Activated T-helper 1 cell treated with Interleukin-2 at 50 U/mL for 16 hours (primary cell): ENCODE results near the gene HOTAIR.

Experiments used
- DNase-seq: peaks from one replicate; pipeline ENCODE4 v3.0.0-alpha.2; 2020; ENCODE audit warnings: low read depth

The HOTAIR gene

DNA sequence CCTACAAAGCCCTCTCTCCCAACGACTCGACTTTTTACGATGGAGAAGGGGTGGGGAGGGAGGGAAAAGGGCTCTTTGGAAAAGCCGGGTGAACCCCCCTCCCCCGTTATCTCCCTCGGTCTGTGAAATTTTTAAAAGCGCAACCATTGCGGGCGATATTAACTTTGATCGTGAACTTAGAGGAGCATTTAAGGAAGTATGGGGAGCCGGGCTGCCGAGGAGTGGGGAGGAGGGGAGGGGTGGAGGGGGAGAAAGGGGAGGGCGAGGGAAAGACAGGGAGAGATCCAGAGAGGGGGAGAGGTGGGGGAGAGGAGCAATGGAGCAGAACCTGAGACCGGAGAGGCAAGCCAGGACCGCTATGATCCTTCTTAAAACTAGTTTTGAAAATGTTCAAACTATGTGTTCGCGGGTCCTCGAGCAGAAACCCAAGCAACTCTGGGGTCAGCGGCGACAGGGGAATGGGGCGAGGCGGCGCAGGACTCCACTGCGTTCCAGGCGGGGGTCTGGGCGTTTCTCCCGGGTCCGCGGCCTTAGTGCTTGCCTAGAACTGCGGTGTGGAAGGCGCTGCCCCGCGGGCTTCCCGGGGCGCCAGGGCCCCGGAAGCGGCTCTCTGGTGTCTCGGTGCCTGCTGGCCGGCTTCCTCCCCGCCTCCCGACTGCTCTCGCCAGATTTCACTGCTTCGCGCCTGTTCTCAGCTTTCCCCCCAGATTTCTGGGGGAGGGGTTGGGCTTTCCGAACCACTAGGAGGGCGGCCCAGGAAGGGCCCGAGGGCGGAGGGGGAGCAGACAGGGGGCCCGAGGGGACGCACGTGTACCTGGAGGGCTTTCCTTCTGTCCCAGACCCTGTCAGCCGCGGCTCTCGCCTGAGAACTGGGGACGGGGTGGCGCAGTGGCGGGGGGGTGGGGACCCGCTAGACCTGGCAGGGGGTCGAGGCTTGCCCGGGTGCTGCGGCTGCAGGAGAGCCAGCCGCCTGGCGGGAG, at the start of gene HOTAIR:
Gene HOTAIR (minus strand): TSS at position 871 of the 980 bp plus-strand sequence.
- DNase-seq: no peak

DNA sequence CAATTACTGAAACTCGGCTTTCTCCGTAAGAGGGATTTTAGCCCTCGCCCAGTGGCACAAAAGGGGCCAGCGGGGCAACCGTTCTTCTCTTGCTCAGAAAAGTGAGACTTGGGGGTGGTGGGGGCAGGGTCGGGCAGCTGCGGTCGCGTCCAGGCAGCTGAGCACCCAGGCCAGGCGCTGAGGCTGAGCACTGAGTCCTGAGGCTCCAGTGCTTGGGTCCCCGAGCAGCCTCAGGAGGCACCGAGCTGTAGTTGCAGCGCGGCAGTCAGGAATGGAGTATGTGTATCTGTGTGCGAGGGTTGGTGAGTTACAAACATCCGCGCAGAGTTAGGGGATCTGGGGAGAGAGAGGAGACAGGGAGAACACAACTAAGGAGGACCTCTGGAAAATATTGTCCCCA, 49.4 kb upstream of the HOTAIR start:
- no peak for DNase-seq

DNA sequence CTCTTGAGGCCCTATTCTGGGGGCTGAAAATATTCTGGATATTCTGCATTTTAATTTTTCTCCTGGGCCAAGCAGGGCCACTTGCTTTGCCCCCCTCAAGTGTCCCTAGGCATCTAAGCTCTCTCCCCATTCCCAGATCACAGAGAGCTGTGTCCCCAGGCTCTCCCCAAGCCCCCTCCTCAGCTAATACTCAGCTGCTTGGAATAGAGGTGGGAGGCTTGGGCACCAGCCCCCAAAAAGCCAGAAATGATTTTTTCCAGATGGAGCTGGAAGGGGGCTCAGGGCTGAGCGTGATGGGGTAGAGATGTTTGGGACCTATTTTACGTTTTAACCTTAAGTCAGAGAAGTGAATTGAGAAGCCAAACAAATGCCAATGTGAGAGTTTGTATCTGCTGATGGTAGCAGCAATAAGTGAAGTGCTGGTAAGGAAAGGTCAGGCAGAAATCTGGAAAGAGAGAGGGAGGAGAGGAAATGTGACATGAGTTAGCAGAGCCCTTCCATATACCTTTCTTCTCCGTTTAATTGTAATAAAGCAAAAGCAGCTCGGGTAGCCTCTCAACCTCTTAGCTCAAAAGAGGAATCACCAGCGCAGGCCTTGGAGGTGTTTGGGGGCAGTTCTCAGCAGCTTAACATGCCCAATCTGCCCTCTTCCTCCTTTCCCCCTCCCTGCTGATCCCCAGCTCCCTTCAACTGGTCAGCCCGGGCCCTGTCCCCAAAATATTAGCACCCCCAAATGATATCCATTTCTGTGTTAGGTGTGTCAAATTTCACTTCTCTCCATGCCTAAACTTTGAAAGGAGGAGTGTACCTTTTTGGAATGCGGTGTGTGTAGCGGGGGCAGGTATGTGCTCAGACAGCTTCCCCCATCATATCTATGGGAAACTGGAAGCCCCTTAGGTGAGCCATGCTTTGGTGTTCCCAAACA, 48.5 kb upstream of the HOTAIR start:
- no peak for DNase-seq

DNA sequence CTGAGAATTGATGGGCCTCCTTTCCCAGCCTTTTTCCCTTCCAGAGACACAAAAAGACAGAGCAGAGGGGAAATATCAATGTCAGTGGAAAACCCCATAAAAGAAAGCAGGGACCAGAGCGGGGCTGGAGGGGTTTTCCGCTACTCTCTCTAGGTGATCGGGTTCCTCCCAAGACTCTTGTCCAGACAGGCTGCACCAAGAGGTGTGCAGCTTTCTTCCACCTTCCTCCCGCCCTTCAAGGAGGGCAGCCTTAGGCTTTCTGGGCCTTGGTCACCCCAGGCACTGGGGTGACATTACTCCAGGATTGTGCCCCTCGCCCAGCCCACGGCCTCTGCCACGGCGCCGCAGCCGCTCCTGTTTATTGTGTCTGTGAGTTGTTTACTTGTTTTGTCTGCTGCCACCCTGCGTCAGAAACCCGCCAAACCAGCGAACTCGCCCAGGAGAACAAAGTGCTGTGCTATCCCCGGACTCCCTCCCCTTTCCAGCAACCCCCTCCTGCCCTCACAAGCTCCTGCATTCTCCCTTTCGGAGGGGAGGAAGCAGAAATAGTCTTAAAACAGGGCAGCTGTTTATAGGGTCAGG, 46.8 kb upstream of the HOTAIR start:
- no peak for DNase-seq

DNA sequence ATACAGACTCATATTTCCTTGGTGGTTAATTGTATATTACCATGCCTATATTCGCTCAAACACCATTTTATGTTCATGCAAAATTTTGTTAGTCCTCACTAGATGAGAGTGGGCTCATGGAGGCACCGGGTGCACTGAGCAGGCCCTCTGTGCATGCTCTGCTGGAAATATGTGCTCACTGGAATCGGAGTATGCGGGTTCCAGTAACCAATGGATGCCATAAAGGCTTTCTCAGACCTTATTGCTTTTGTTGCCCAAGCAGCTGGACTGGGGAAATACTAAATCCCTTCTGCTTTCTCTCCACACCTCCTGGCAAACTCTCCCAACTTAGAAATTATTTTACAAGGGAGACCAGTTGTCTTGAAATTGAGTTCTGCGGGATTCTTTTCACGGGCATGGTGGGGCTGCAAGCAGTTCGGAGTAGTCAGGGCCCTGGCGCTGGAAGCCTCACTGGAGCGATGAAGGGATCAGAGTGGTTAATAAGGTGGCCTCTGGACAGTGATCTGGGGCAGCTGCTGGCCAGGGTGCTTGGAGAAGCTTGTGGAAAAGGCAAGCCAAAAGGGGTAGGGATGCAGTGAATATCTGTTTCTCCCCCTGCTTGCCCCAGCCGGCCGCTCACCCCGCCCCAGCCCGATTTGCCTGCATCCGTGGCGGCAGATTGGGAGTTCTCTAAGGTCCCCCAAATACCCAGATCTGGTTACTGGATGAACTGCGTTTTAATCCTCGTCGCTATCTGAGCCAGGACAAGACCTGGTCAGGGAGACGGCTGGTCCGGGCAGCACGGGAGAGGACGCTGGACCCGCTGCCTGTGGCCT, 46.0 kb upstream of the HOTAIR start:
- no peak for DNase-seq

DNA sequence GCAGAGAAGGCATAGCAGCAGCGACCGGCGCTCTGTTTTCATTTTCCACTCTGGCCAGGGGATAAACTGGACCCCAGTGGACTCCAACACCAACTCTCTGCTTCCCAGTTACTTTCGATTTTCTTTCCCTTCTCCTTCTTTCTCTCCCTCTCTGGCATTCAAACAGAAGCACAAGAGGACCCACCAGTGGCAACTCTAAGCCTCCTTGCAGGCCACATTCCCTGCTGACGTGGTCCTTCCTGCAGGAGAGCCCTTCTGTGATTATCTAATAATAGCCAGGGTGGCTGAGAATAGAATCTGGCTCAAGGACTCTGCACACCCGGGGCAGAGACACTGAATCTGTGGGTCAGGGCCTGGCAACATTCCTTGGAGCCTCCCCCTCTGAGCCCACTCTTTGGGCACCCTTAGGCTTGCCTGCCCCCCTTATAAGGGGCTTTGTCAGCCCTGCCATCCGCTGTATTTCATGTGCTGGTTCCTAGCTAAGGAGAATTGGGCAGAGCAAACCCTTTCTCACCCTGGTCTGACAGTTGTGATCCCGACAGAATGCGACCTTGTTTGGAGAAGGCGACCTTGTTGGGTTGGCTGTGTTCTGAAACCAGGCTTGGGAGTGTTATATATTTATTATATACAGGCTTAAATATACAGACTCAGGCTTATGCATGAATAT, 45.3 kb upstream of the HOTAIR start:
- DNase-seq: no peak

DNA sequence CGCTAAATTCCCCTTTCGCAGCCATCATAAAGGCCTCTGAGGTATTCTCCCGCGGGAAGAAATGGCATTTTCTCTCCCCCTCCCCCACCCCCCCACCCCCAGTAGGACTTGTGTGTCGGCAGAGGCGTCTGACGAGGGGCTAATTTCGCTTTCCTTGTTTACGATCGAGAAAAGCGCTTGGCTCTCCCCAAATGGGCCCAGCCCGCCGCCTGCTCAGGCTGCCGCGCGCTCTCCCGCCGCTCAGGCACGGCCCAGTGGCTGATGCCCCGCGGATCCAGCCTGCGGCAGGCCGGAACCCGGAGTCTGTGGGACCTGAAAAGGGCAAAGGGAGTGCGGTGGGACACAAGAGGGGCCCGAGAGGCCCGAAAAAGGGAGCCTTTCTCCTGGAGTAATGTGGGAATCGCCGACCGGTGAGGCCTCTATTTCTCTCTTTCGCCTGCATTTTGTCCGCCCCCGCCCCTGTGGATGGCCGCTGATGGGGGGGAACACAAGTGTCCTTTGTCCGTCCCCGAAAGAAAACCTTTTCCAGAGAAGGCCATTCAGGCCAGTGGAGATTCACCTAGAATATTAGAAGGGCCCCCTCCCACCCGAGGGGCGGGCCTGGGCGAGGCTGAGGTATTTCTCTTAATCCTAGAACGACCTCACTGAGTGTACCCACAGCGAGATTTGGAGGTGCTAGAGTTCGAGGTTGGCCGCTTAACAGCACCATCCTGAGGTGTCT, 44.5 kb upstream of the HOTAIR start:
- no peak for DNase-seq

DNA sequence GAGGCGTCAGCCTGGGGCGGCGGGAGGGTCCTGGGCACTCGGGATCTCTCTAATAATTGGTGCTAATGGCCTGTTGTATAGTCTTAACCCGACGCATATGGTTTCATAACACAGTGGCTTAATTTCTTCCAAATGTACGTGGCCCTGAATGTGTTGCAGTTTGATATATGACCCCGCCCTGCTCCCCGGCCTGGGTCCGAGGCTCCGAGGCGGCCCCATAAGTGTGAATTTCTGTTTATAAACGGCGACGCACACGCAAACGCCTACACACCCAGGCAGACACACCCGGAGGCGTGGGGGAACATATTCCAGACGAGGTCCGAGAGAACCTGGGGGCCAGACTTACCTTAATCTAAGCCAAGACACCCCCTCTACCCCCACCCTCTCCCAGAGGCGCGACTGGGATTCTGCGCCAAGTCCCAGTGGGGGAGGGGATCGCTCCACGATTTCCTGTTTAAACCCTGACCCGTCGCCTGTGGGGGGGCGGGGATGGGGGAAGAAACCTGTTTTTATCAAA, 43.8 kb upstream of the HOTAIR start:
- no peak for DNase-seq

DNA sequence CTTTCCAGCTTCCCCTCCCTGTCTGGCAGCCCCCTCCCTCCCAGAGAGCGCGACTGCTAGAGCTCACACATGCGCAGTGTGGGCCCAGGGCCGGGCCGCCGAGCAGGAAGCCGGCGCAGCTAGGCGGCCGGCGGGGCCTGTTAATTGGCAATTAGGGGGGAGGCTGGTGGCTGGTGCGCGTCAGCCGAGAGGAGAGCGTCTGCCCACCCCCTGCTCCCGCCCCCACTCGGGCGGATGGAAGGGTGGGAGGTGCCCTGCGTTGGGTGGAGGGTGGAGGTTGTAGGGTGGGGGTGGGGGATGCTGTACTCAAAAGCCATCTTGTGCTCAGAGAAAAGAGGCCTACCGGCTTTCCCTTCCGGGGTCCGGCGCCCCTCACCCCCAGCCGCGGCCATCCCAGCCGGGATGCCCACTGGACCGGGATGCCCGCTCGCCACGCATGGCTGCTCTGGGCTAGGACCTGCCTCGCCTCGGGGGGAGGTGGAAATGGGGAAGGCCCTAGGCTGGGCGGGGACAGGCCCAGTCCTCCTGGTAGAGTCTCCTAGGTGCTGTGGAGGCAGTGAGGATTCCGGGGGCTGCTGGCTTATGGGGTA, 43.2 kb upstream of the HOTAIR start:
- DNase-seq: peak; percentile 48

DNA sequence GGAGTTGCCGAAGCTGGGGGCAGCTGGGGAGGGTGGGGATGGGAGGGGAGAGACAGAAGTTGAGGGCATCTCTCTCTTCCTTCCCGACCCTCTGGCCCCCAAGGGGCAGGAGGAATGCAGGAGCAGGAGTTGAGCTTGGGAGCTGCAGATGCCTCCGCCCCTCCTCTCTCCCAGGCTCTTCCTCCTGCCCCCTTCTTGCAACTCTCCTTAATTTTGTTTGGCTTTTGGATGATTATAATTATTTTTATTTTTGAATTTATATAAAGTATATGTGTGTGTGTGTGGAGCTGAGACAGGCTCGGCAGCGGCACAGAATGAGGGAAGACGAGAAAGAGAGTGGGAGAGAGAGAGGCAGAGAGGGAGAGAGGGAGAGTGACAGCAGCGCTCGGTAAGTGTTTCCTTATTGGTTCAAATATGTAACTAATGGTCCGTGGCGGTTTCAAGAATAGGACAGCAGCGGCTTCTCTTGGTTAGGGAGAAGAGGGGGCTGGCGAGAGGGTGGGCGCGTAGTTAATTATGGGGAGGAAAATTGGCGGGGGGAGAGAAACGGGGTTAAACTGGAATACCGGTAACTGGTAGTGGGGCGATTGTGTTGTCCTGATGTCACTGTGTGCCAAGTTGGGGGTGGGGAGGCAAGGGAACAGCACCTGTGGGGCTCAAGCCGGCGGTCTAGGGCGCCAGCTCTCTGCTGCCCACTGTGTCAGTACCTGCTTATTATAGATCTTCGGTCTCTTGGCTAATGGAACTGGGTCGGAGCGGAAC, 42.5 kb upstream of the HOTAIR start:
- no peak for DNase-seq

DNA sequence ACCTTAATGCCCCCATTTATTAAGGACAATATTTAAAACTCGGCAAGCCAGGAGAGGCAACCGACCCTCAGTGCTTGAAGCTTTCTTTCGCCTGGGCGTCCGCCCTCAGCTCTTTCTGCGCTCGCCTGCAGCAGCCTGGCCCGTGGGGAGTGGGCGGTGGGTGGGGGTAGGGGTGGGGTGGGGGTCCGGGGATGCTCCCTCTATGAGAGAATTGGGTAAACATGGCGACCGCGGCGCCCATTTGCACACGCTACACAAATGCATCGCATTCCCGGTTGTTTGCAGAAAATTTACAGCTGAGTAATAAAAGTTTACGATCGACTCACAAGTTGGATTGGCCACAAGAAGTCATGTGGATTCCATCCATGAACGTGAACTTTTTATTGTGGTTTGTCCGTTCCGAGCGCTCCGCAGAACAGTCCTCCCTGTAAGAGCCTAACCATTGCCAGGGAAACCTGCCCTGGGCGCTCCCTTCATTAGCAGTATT, 41.8 kb upstream of the HOTAIR start:
- no peak for DNase-seq

DNA sequence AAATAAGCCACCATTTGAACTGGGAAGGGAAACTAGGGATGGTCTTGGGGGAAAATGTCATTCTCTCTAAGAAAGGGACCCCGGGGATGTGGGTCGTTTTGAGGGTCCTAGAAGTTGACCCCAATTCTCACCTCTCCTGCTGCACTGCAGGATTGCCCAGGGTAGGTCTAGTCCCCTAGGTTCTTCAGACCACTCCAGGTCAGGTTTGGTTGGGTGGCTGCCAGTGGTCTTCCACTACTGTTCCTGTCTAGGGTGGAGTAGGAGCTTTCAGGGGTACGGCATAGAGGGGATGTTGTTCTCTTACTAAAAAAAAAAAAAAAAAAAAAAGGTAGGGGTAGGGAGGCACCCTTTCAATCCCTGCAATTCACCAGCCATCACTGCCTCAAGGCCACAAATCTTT, 41.3 kb upstream of the HOTAIR start:
- DNase-seq: no peak

DNA sequence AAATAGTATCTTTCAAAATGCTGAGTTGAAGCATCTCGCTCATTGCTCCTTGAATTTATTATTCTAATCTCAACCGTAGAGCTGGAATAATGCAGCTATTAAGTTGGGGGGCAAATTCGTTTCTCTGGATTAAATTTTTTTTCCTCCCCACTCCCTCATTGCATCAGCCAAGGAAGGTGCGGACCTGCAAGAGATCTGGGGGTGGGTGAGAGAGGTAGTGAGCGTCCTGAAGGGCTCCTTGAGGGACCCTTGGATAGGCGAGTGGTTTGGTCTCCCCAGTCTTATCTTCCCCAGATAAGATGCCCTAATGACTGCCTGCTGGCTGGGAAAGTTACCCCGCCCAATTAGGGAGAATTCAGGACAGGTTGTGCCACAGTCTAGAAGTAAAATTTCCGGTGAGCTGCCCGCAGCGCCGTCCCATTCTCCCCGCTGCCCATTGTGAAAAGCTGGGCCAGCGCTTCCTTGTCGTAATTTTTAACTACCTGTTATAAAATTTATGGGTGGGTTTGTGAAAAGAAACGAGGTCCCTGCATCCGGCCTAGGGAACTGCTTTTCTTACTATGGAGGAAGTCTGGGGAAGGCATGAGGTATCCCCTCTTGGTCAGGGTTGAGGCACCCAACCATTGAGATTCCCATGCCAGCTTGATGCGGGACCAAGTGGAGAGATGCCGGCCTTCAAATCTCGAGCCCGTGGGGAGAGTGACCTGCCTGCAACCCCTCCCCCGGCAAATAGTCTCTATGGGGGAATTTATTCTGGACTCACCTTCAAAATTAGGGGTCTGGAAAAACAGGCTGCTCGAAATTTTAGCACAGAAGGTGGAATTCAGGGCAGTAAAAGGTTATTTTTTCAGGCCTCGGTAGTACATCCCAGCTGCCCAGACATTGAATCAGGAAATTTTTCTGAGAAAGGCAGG, 40.5 kb upstream of the HOTAIR start:
- DNase-seq: no peak

DNA sequence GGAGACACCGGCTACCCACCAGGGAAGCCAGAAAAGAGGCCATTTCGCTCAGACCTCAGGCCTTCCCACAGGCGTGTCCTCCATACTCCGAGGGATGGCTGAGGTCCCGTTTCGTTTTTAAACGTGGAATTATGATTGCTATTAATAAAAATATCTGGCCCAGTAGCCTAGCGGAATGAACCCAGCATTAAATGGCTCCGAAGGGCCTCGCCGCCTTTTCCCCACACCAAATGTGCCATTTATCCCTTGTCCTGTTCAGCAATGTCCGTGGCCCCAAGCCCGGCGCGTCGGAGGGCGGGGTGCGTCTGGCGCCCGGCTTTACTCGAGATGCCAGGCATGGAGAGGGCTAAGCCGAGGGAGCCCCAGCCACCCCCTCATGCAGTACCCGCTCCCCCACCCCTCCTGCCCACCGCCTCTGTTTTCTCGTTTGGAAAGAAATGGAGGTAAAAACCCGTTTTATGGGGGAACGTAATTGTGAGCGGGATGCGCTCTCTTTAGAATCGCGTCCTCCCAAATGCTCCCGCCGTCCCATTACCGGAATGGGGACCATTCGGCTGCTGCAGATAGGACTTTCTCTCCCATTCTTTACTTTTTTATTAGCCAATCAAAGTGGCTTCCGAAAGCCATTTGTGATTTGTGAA, 39.7 kb upstream of the HOTAIR start:
- DNase-seq: no peak

DNA sequence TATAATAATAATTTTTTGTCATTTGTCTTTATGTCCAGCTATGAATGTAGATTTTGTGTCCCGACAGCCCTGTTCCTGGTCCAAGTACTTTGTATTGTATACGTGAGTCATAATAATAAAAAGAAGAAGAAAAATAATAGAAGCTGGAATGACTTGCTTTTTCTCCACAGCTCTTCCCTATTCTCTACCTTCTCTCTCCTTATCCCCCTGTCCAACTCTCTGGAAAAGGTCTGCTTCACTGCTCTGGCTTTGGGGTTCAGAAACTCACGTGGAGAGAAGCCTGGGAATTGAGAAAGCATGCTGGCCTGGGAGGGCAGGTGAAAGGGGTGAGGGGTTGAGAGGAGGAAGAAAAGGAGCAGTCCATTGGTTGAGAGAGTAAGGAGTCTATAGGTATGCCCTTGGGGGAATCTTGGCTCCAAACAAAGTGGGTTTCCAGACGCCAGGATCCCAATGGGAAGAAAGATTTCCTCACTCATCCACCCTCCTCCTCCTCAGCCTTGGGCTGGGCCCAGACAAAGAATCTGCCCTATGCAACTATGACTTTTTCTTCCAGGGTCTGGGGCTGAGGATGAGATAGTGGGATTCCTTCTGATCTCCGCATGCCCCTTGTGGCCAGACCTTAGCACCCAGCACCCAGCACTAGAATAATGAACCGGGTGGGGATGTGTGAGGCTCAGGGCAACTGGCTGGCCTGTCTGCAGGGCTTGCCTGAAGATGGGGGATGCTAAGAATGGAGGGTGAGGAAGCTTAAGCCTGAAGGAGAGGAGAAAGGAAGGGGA, 38.1 kb upstream of the HOTAIR start:
- DNase-seq: no peak
